HepG2 (cell line): ENCODE measurements around the gene VPS52. TPM values are rescaled to one million over a fixed set of nuclear protein-coding genes. Genes with fewer than 3 reads are reported as not detected.
A peak's percentile ranks its signal among the peaks of the same experiment; 100 is the strongest.

Experiments
- BHLHE40 ChIP-seq: IDR thresholded peaks from 2 replicates; pipeline ENCODE4 v1.6.1; 2011; ENCODE audit warnings: low read length, improper control_type of control experiment
- CREM ChIP-seq, 2 experiments: sonication (generic) in 1 of 2; formaldehyde crosslinking in 1 of 2; IDR thresholded peaks; 2 replicates each; pipeline versions ENCODE4 v1.4.0 to v1.6.1; 2016 to 2020; ENCODE audit warnings: antibody characterized with exemption in 1 of 2, mild to moderate bottlenecking in 1 of 2, missing genetic modification reagents in 1 of 2
- KAT8 ChIP-seq: IDR thresholded peaks from 2 replicates; pipeline ENCODE4 v1.6.1; 2016; ENCODE audit warnings: missing genetic modification reagents, missing compliant biosample characterization
- KDM5A ChIP-seq: fragments of 200-600 bp; sonication (generic); IDR thresholded peaks from 2 replicates; pipeline ENCODE4 v1.7.0; 2018; ENCODE audit warnings: antibody characterized with exemption, mild to moderate bottlenecking, low read length, borderline replicate concordance
- LRRFIP1 ChIP-seq: sonication (generic); formaldehyde crosslinking; conservative IDR thresholded peaks from 2 replicates; pipeline ENCODE4 v1.4.0; 2020; ENCODE audit warnings: missing genetic modification reagents
- MAFF ChIP-seq: IDR thresholded peaks from 2 replicates; pipeline ENCODE4 v1.6.1; 2011; ENCODE audit warnings: low read depth, low read length, improper control_type of control experiment
- MED8 ChIP-seq: sonication (generic); formaldehyde crosslinking; IDR thresholded peaks from 2 replicates; pipeline ENCODE4 v1.8.1; 2023; ENCODE audit warnings: mild to moderate bottlenecking, missing genetic modification reagents; ENCODE audit not compliant: insufficient replicate concordance
- NCOR1 ChIP-seq: fragments of 200-600 bp; sonication (generic); IDR thresholded peaks from 2 replicates; pipeline ENCODE4 v1.7.0; 2017; ENCODE audit warnings: antibody characterized with exemption, low read length, borderline replicate concordance
- NFYB ChIP-seq: sonication (generic); formaldehyde crosslinking; IDR thresholded peaks from 2 replicates; pipeline ENCODE4 v1.4.0; 2020; ENCODE audit warnings: missing genetic modification reagents
- RBM22 ChIP-seq: fragments of 200-400 bp; formaldehyde crosslinking; optimal IDR thresholded peaks from 2 replicates; pipeline ENCODE3; 2017; ENCODE audit warnings: mild to moderate bottlenecking, low read length, moderate library complexity
- RFX5 ChIP-seq: IDR thresholded peaks from 2 replicates; pipeline ENCODE4 v1.6.1; 2011; ENCODE audit warnings: low read depth, low read length, improper control_type of control experiment
- TIGD3 ChIP-seq: sonication (generic); formaldehyde crosslinking; IDR thresholded peaks from 2 replicates; pipeline ENCODE4 v1.5.1; 2020; ENCODE audit warnings: mild to moderate bottlenecking, missing genetic modification reagents, borderline replicate concordance
- ZGPAT ChIP-seq: IDR thresholded peaks from 2 replicates; pipeline ENCODE4 v1.6.1; 2016; ENCODE audit warnings: mild to moderate bottlenecking
- ZHX2 ChIP-seq, 2 experiments: sonication (generic) in 1 of 2; formaldehyde crosslinking in 1 of 2; IDR thresholded peaks; 2 replicates each; pipeline versions ENCODE4 v1.6.1 to v1.9.0; 2014 to 2022; ENCODE audit warnings: antibody characterized with exemption in 1 of 2, borderline replicate concordance in 1 of 2, inconsistent platforms in 1 of 2, low read depth in 1 of 2, missing genetic modification reagents in 1 of 2
- ZNF780A ChIP-seq: sonication (generic); formaldehyde crosslinking; IDR thresholded peaks from 2 replicates; pipeline ENCODE4 v1.8.0; 2022; ENCODE audit warnings: mild to moderate bottlenecking, missing genetic modification reagents, moderate library complexity
- ZNF790 ChIP-seq: sonication (generic); formaldehyde crosslinking; IDR thresholded peaks from 2 replicates; pipeline ENCODE4 v1.8.0; 2022; ENCODE audit warnings: missing genetic modification reagents, mild to moderate bottlenecking, borderline replicate concordance
- polyA plus RNA-seq, 8 experiments: library from polyadenylated mRNA; depleted of rRNA in 3 of 8; stranded (reverse) in 7 of 8; unstranded in 1 of 8; fragments of >200 nt; fragmentation: Illumina TruSeq in 4 of 8; extraction: Trizol in 4 of 8; gene quantifications; 2 replicates each; pipeline versions ENCODE4 v1.2.1 to v1.2.3, GENCODE V29; 2011 to 2016; ENCODE audit warnings: low read depth in 4 of 8, missing spikeins in 1 of 8, mixed read lengths in 1 of 8; ENCODE audit not compliant: insufficient read depth in 1 of 8
- total RNA-seq, 5 experiments: library from RNA; depleted of rRNA; stranded (reverse); fragments of >200 nt; fragmentation: Illumina TruSeq; extraction: Trizol; gene quantifications; 2 replicates each; pipeline ENCODE4 v1.2.3, GENCODE V29; 2016; ENCODE audit warnings: low read depth in 1 of 5

The VPS52 gene
- total and polyA plus RNA-seq, 2 of the 13 experiments (the other 11 are each of a cell fraction or from before 2014, with no cell fraction given), result 48.9 to 85.5 TPM

- TF ChIP-seq TIGD3 (CRISPR knock-in tag), result peak; percentile 91
- peak; percentile 69 for TF ChIP-seq MED8 (CRISPR knock-in tag)
- peak; percentile 90 for TF ChIP-seq ZHX2 (IDR thresholded peaks at IDR 0.05; ENCODE audit: low read depth)
- 0 out of 2 replicates have a peak, but pooled peaks have one; percentile 52 for TF ChIP-seq ZHX2 (CRISPR knock-in tag; IDR thresholded peaks at IDR 0.05; ENCODE audit: borderline replicate concordance)
- peak; percentile 100 for TF ChIP-seq KDM5A
- TF ChIP-seq RBM22, result peak; percentile 71
- TF ChIP-seq LRRFIP1 (CRISPR knock-in tag), result peak; percentile 90; the same call in 1 of the 2 replicates
- TF ChIP-seq BHLHE40, result no peak; the same call in 1 of the 2 replicates
- peak; percentile 58; the same call in 1 of the 2 replicates for TF ChIP-seq NCOR1
- TF ChIP-seq KAT8 (CRISPR knock-in tag), result peak; percentile 99
- peak; percentile 63 for TF ChIP-seq NFYB
- peak; percentile 64; the same call in 1 of the 2 replicates for TF ChIP-seq RFX5
- TF ChIP-seq MAFF, result 0 out of 2 replicates have a peak, but pooled peaks have one; percentile 8
- TF ChIP-seq ZNF790, result peak; percentile 83; the same call in 1 of the 2 replicates
- peak; percentile 94 for TF ChIP-seq ZGPAT (CRISPR knock-in tag)
- 0 out of 2 replicates have a peak, but pooled peaks have one; percentile 36 for TF ChIP-seq ZNF780A
- peak; percentile 99 for TF ChIP-seq CREM (IDR thresholded peaks at IDR 0.05)
- TF ChIP-seq CREM (CRISPR knock-in tag; IDR thresholded peaks at IDR 0.05), result no peak
Observed at GRCh38 chr6:33271468-33272274, at the start of gene VPS52, which contains the start of gene RPS18 (continued).
